GM10248 (cell line): ENCODE results near the gene PPP3CB.
A peak's percentile ranks its signal among the peaks of the same experiment; 100 is the strongest.

ENCODE experiments used
- CTCF ChIA-PET: fragments of 300-600 bp; sonication (Branson Sonifier 250); formaldehyde crosslinking; extraction: SDS; loops from one replicate; lab custom pipeline; 2021; ENCODE audit warnings: antibody characterized with exemption; lab: Yijun Ruan, JAX
- POLR2A ChIA-PET: fragments of 350-650 bp; sonication (Branson Sonifier 250); formaldehyde crosslinking; extraction: SDS; loops from one replicate; lab custom pipeline; 2020; ENCODE audit warnings: antibody characterized with exemption; lab: Yijun Ruan, JAX
- DNase-seq: peaks from one replicate; pipeline ENCODE4 v3.0.0; 2012; ENCODE audit errors: extremely low spot score
- CTCF ChIP-seq: IDR thresholded peaks from 2 replicates; pipeline ENCODE4 v1.5.1; 2012; ENCODE audit warnings: mild to moderate bottlenecking, low read depth; ENCODE audit errors: extremely low read depth, missing control alignments, control extremely low read depth

PPP3CB gene

DNA sequence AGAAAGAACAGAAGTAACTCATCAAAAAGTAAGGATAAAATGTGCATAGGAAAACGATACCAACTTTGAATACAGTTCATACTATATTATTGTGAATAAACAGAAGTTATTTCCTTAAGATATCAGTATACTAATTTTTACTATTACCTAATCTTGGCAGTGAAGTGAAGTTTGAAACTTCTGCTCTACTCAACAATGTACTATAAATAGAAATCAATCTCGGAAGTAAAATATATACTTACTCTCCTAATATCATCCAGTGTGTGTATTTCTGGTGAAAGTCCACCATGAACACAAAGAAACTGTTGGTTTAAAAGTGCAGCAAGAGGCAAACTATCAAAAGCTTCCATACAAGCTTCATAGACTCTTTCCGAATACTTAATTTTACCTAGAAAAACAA lies 24.6 kb downstream of the PPP3CB start:
- CTCF ChIA-PET = interaction anchor here (3.5 kb wide), 1 partner anchor 12 kb away, joined by 10 read pairs; no protein-coding TSS in a partner anchor
- POLR2A ChIA-PET = no interaction called here
- TF ChIP-seq CTCF = no peak
- no peak for DNase-seq

GRCh38 chr10:73469579-73469978 lies 26.2 kb downstream of the PPP3CB start:
- ChIA-PET POLR2A (no interaction called here), CTCF (interaction anchor here (2.0 to 3.5 kb wide), 2 partner anchors 10 to 11 kb away, joined by 4 to 10 read pairs; no protein-coding TSS in a partner anchor)
- DNase-seq = peak; percentile 23
- no peak for TF ChIP-seq CTCF

DNA sequence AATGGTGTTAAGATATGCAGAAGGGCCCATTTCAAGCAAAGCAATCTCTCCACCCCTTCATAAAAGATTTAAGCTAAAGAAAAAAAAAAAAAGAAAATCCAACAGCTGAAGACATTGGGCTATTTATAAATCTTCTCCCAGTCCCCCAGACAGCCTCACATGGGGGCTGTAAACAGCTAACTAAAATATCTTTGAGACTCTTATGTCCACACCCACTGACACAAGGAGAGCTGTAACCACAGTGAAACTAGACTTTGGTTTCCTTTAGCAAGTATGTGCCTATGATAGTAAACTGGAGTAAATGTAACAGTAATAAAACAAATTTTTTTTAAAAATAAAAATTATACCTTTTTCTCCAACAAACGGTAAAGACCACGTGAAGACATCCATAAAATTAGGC lies 28.6 kb downstream of the PPP3CB start:
- CTCF ChIA-PET = interaction anchor here (1.5 to 1.6 kb wide), 2 partner anchors 14 to 26 kb away, joined by 3 to 4 read pairs; no protein-coding TSS in a partner anchor
- POLR2A ChIA-PET = no interaction called here
- TF ChIP-seq CTCF = no peak
- peak; percentile 29 for DNase-seq

DNA sequence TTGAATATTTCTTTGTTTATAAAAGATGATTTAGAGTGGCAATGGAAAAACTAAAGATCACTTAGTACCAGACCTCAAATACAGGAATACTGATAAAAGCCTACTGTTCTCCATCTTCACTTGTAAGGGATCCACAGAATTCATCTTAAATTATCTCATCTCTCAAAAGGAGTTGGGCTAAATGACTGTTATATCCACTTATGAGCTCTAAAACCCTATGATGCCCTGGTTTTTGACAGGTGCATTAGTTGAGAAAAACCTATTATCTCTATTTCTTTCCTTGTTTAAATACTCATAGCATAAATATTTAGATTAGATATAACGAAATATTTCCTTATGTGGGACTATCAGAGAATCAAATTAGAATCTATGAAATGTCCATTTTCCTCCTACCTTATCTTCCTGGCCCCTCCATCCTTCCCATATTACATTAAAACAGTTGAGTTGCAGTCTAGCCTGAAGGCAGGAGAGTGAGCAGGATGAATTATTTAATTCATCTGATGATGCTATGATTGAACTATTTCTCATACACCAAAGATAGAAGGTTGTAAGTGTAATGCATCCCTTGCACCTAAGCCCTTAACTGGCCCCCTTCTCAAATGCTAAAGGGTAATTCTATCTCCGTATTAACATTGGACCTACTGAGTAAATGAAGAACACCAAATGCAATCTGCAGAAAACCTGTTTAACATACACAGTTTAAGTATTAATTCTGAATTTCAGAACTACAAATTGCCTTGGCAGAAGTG lies 29.7 kb downstream of the PPP3CB start:
- no peak for DNase-seq
- POLR2A ChIA-PET = no interaction called here
- CTCF ChIA-PET = no interaction called here
- TF ChIP-seq CTCF = no peak

GRCh38 chr10:73460897-73461296 lies 34.9 kb downstream of the PPP3CB start:
- ChIA-PET CTCF (no interaction called here), POLR2A (interaction anchor here (0.6 kb wide), 1 partner anchor 191 kb away, joined by 7 read pairs; no protein-coding TSS in a partner anchor)
- DNase-seq = no peak
- TF ChIP-seq CTCF = no peak

GRCh38 chr10:73459683-73460314 lies 36.0 kb downstream of the PPP3CB start:
- POLR2A ChIA-PET = interaction anchor here (0.6 kb wide), 1 partner anchor 49 kb away, joined by 4 read pairs; no protein-coding TSS in a partner anchor

More at GRCh38 chr10:73459683-73460314, 36.0 kb downstream of the PPP3CB start:
- no peak for TF ChIP-seq CTCF
- CTCF ChIA-PET = interaction anchor here (2.2 kb wide), 1 partner anchor 10 kb away, joined by 10 read pairs; no protein-coding TSS in a partner anchor
- DNase-seq = no peak
